Cardiac fibroblast (primary cell): ENCODE results near the gene MYLK4.

Experiments used
- DNase-seq, 2 donors: peaks; one replicate each; pipeline versions ENCODE4 v3.0.0 to v3.0.0-alpha.2; 2010; ENCODE audit warnings: low read depth in 2 of 2
- H3K4me3 ChIP-seq, 2 donors: replicated peaks in 1 of 2; 1 replicate in 1 of 2; 2 replicates in 1 of 2; pipeline ENCODE4 v1.5.1; 2011; ENCODE audit warnings: low read depth in 2 of 2, low read length in 2 of 2, mild to moderate bottlenecking in 2 of 2, moderate library complexity in 1 of 2
- CTCF ChIP-seq: IDR thresholded peaks from one replicate; pipeline ENCODE4 v1.5.1; 2011; ENCODE audit warnings: low read depth, mild to moderate bottlenecking, low read length, inconsistent platforms

The MYLK4 gene

GRCh38 chr6:2738373-2738979 lies 12.2 kb downstream of the MYLK4 start:
- no peak overlapping the region for H3K4me3 ChIP-seq
- TF ChIP-seq CTCF = peak; percentile 70
- DNase-seq = peak; percentile 72 to 80

GRCh38 chr6:2737885-2738284 lies 12.8 kb downstream of the MYLK4 start:
- no peak for TF ChIP-seq CTCF
- no peak overlapping the region for H3K4me3 ChIP-seq
- no peak for DNase-seq

DNA sequence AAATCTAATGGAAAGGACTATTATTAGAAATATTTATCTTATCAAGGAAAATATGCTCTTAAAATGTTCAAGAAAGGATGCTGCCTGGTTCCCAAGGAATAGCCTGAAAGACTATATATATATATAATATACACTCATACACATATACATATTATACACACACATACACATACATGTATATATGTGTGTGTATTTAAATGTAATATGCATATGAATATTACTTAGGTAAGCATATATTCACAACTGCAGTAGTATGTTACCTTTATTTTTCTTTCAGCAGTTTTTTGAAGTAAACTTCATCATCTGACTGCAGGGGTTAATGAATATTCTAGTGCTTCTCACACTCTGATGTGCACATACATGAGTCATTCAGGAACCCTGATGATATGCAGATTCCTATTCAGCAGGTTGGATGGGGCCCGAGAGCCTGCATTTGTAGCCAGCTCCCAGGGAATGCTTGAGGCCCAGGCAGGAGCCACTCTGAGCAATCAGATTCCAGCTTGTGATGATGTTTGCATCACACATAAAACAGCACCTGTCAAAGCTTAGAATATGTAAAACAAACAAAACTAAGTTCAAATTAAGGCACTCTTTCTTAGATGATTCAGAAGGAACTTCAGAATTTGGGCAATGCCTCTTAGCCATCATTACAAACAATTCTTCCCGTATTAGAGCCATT lies 16.1 kb downstream of the MYLK4 start:
- no peak for TF ChIP-seq CTCF
- peak; percentile 31 to 35 for DNase-seq
- H3K4me3 ChIP-seq = no peak overlapping the region

GRCh38 chr6:2733736-2734480 lies 16.8 kb downstream of the MYLK4 start:
- H3K4me3 ChIP-seq = no peak overlapping the region
- DNase-seq = no peak
- no peak for TF ChIP-seq CTCF

DNA sequence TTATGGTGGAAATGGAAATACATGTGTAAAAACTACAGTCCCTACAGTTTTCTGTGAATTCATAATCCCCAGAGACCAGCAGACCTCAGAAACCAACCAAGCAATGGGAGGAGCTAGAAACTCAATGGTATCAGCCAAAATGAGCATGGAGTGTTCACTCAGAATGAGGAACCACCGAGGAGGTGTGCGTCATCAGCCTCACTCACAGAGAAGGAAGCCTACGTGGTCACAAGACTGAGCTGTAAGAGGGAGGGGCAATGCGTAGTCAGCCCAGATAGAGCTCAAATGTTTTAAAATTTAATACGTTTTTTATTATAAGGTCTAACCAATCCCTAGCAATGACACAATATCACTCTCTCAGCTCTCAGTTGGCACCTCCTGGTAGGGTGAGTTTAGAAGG lies 17.4 kb downstream of the MYLK4 start:
- no peak for TF ChIP-seq CTCF
- H3K4me3 ChIP-seq = no peak overlapping the region
- DNase-seq = peak; percentile 49 to 82

DNA sequence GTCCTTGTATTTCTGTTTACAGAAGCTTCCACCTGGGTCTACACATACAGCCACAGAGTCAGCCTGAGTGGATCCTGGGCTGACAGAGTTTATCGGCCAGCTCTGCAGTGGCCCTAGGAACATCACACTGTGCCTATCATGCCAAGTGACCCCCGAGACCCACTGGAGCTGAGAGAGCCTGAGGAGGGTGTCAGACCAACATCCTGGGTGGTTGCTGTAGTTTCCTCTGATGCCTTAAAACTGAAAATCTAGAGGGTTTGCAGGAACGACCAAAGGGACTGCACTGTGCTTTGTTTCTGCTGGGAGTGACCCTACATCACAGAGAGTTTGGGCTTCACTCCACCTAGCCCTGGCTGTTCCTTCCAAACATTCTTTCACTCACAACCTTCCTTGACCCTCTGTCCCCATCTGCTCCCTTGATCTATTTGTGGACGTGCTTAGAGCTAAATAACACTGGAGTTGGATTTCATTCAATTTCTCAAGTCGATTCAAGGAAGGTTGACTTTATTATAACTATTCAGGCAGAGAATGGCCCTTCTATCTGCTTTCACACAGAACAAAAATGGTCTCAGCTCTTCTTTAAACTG lies 18.1 kb downstream of the MYLK4 start:
- no peak for TF ChIP-seq CTCF
- no peak overlapping the region for H3K4me3 ChIP-seq
- peak in 1 of 2 donors; percentile 51 for DNase-seq
